ENCODE measurements around the gene PURA. TPM values are rescaled to one million over a fixed set of nuclear protein-coding genes. Genes with fewer than 3 reads are reported as not detected.

The PURA gene
- total and polyA plus RNA-seq, 4 donors = 2.8 to 14.7 (median 5.6) TPM

DNA sequence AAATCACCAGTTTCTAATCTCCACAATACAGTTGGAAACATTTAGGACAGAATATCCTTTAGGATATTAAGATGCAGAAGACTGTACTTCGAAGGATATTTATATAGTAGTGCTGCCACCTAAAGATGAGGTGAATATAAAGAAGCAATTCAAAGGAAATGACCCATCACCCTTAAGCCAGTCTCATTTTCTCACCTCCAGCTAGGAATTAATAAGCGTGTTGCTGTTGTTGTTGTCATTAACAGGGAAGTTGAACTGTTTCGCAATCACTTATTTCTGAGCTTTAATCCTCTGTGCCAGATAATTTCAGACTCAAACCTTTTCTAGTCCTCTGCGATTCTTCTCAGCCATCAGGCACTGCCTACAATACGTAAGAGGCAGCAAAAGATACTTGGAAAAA is 7.8 kb upstream of the PURA start:
- no peaks in the 10 kb centered on the region for H3K9me3 ChIP-seq (ENCODE audit: control insufficient read depth in 4 of 4, low read length in 3 of 4)
- 48% methylated on average over 5 of the region's 5 CpGs for WGBS
- no peaks in the 10 kb centered on the region for H3K36me3 ChIP-seq (ENCODE audit: control insufficient read depth in 4 of 4, insufficient read depth in 3 of 4, low read depth in 1 of 4, low read length in 3 of 4)
- DNase-seq (ENCODE audit: low spot score) = no peak
- TF ChIP-seq RXRA (IDR thresholded peaks at IDR 0.05) (no peak), HNF4G (IDR thresholded peaks at IDR 0.05) (no peak), FOXA2 (IDR thresholded peaks at IDR 0.05) (no peak), YY1 (IDR thresholded peaks at IDR 0.05) (no peak), EGR1 (IDR thresholded peaks at IDR 0.05; ENCODE audit: low read depth in 2 of 2) (no peak), JUND (IDR thresholded peaks at IDR 0.05) (no peak), SP1 (IDR thresholded peaks at IDR 0.05) (no peak)
- TF ChIP-seq, protein P1, sequence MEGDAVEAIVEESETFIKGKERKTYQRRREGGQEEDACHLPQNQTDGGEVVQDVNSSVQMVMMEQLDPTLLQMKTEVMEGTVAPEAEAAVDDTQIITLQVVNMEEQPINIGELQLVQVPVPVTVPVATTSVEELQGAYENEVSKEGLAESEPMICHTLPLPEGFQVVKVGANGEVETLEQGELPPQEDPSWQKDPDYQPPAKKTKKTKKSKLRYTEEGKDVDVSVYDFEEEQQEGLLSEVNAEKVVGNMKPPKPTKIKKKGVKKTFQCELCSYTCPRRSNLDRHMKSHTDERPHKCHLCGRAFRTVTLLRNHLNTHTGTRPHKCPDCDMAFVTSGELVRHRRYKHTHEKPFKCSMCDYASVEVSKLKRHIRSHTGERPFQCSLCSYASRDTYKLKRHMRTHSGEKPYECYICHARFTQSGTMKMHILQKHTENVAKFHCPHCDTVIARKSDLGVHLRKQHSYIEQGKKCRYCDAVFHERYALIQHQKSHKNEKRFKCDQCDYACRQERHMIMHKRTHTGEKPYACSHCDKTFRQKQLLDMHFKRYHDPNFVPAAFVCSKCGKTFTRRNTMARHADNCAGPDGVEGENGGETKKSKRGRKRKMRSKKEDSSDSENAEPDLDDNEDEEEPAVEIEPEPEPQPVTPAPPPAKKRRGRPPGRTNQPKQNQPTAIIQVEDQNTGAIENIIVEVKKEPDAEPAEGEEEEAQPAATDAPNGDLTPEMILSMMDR (IDR thresholded peaks at IDR 0.05; ENCODE audit: low read depth, low read length, missing input control) = no peak
- TF ChIP-seq, protein P2, sequence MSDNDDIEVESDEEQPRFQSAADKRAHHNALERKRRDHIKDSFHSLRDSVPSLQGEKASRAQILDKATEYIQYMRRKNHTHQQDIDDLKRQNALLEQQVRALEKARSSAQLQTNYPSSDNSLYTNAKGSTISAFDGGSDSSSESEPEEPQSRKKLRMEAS (IDR thresholded peaks at IDR 0.05) = no peak
- TF ChIP-seq, protein P3, sequence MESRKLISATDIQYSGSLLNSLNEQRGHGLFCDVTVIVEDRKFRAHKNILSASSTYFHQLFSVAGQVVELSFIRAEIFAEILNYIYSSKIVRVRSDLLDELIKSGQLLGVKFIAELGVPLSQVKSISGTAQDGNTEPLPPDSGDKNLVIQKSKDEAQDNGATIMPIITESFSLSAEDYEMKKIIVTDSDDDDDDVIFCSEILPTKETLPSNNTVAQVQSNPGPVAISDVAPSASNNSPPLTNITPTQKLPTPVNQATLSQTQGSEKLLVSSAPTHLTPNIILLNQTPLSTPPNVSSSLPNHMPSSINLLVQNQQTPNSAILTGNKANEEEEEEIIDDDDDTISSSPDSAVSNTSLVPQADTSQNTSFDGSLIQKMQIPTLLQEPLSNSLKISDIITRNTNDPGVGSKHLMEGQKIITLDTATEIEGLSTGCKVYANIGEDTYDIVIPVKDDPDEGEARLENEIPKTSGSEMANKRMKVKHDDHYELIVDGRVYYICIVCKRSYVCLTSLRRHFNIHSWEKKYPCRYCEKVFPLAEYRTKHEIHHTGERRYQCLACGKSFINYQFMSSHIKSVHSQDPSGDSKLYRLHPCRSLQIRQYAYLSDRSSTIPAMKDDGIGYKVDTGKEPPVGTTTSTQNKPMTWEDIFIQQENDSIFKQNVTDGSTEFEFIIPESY (IDR thresholded peaks at IDR 0.05) = no peak
- no peaks in the 10 kb centered on the region for H3K27me3 ChIP-seq (ENCODE audit: control insufficient read depth in 4 of 4, insufficient read depth in 4 of 4, low read length in 3 of 4)
- H3K4me1 ChIP-seq (ENCODE audit: control insufficient read depth in 4 of 4, insufficient read depth in 4 of 4, low read length in 3 of 4) = peaks cover 5 to 29% (median 23%) of the 10 kb centered on the region in 4 donors
- H3K27ac ChIP-seq (ENCODE audit: low read depth in 1 of 2, low read length in 2 of 2) = peak overlapping the region in 1 of 2 donors; percentile 88
- H3K4me3 ChIP-seq (ENCODE audit: low read depth in 1 of 3, low read length in 3 of 3) = no peak overlapping the region
- H3K9ac ChIP-seq (ENCODE audit: low read depth in 1 of 2, low read length in 2 of 2) = no peak overlapping the region

DNA sequence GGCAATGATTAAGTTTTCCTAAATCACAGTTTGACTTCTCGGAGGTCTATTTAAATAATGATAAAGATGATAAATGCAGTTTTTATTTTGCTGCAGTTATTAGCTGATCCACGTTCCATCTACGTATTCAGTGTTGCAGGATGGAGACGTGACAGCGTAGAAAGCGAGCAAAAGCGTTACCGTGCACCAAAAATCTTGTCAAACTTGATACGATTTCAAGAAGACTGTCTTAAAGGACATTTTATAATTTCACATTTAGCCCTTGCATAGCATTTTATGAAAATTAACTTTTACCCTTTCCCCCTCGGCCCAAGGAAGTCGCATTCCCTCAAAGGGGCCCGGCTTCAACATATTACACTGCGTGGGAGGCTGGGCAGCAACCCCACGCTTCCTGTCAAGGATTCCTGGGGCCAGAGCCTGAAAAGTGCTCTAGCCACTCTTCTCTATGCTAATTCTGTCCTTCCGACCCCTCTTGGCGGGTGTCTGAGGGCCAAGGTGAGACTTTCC is 7.1 kb upstream of the PURA start:
- H3K27ac ChIP-seq (ENCODE audit: low read depth in 1 of 2, low read length in 2 of 2) = peak overlapping the region; percentile 88 to 97
- TF ChIP-seq RAD21 (IDR thresholded peaks at IDR 0.05) = no peak
- TF ChIP-seq, protein P4, sequence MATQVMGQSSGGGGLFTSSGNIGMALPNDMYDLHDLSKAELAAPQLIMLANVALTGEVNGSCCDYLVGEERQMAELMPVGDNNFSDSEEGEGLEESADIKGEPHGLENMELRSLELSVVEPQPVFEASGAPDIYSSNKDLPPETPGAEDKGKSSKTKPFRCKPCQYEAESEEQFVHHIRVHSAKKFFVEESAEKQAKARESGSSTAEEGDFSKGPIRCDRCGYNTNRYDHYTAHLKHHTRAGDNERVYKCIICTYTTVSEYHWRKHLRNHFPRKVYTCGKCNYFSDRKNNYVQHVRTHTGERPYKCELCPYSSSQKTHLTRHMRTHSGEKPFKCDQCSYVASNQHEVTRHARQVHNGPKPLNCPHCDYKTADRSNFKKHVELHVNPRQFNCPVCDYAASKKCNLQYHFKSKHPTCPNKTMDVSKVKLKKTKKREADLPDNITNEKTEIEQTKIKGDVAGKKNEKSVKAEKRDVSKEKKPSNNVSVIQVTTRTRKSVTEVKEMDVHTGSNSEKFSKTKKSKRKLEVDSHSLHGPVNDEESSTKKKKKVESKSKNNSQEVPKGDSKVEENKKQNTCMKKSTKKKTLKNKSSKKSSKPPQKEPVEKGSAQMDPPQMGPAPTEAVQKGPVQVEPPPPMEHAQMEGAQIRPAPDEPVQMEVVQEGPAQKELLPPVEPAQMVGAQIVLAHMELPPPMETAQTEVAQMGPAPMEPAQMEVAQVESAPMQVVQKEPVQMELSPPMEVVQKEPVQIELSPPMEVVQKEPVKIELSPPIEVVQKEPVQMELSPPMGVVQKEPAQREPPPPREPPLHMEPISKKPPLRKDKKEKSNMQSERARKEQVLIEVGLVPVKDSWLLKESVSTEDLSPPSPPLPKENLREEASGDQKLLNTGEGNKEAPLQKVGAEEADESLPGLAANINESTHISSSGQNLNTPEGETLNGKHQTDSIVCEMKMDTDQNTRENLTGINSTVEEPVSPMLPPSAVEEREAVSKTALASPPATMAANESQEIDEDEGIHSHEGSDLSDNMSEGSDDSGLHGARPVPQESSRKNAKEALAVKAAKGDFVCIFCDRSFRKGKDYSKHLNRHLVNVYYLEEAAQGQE (IDR thresholded peaks at IDR 0.05) = no peak
- TF ChIP-seq, protein P5, sequence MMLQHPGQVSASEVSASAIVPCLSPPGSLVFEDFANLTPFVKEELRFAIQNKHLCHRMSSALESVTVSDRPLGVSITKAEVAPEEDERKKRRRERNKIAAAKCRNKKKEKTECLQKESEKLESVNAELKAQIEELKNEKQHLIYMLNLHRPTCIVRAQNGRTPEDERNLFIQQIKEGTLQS (IDR thresholded peaks at IDR 0.05) = no peak
- no peaks in the 10 kb centered on the region for H3K27me3 ChIP-seq (ENCODE audit: control insufficient read depth in 4 of 4, insufficient read depth in 4 of 4, low read length in 3 of 4)
- WGBS = 67% methylated on average over 16 of the region's 16 CpGs
- H3K4me3 ChIP-seq (ENCODE audit: low read depth in 1 of 3, low read length in 3 of 3) = peak overlapping the region; percentile 43 to 80 (median 54)
- no peaks in the 10 kb centered on the region for H3K9me3 ChIP-seq (ENCODE audit: control insufficient read depth in 4 of 4, low read length in 3 of 4)
- H3K4me1 ChIP-seq (ENCODE audit: control insufficient read depth in 4 of 4, insufficient read depth in 4 of 4, low read length in 3 of 4) = peaks cover 5 to 32% (median 26%) of the 10 kb centered on the region in 4 donors
- H3K9ac ChIP-seq (ENCODE audit: low read depth in 1 of 2, low read length in 2 of 2) = peak overlapping the region; percentile 63 to 79
- no peaks in the 10 kb centered on the region for H3K36me3 ChIP-seq (ENCODE audit: control insufficient read depth in 4 of 4, insufficient read depth in 3 of 4, low read depth in 1 of 4, low read length in 3 of 4)
- DNase-seq (ENCODE audit: low spot score) = no peak

All from liver (tissue), 9 donors.